CD14-positive monocyte (primary cell): ENCODE data around the gene AP1S2. TPM values are rescaled to one million over a fixed set of nuclear protein-coding genes. Genes with fewer than 3 reads are reported as not detected.

Experiments used
- DNase-seq, 3 donors: peaks; one replicate each; pipeline ENCODE4 v3.0.0-alpha.2; 2011 to 2022
- H2AFZ ChIP-seq: 2 replicates; pipeline ENCODE4 v1.6.0; 2012; ENCODE audit warnings: mild to moderate bottlenecking, low read depth, low read length, inconsistent platforms; ENCODE audit not compliant: insufficient read depth, poor library complexity, severe bottlenecking
- H3K27ac ChIP-seq, 2 donors: 1 replicate in 1 of 2; 2 replicates in 1 of 2; pipeline ENCODE4 v1.5.1; 2012 to 2013; ENCODE audit warnings: low read length in 2 of 2, control low read depth in 1 of 2, inconsistent platforms in 1 of 2, low read depth in 1 of 2, mild to moderate bottlenecking in 1 of 2
- H3K27me3 ChIP-seq, 2 donors: one replicate each; pipeline versions ENCODE4 v1.6.0 to v1.6.1; 2011 to 2013; ENCODE audit warnings: low read length in 2 of 2; ENCODE audit not compliant: control insufficient read depth in 2 of 2, insufficient read depth in 2 of 2
- H3K36me3 ChIP-seq, 2 donors: replicated peaks in 1 of 2; 1 replicate in 1 of 2; 2 replicates in 1 of 2; pipeline versions ENCODE4 v1.5.1 to v1.6.1; 2012 to 2013; ENCODE audit warnings: low read length in 2 of 2, control low read depth in 1 of 2, inconsistent platforms in 1 of 2, mild to moderate bottlenecking in 1 of 2; ENCODE audit not compliant: insufficient read depth in 2 of 2, control insufficient read depth in 1 of 2
- H3K4me1 ChIP-seq, 2 donors: 1 replicate in 1 of 2; 2 replicates in 1 of 2; pipeline versions ENCODE4 v1.5.1 to v1.6.1; 2012 to 2013; ENCODE audit warnings: low read length in 2 of 2, control low read depth in 1 of 2, inconsistent platforms in 1 of 2, mild to moderate bottlenecking in 1 of 2, moderate library complexity in 1 of 2; ENCODE audit not compliant: insufficient read depth in 2 of 2, control insufficient read depth in 1 of 2
- H3K4me2 ChIP-seq: replicated peaks from 2 replicates; pipeline ENCODE3; 2012; ENCODE audit warnings: low read length, moderate library complexity, mild to moderate bottlenecking; ENCODE audit not compliant: poor library complexity, severe bottlenecking; ENCODE audit errors: extremely low read depth
- H3K4me3 ChIP-seq, 3 experiments: fragments of 200-600 bp in 1 of 3; sonication (generic) in 1 of 3; replicated peaks in 1 of 3; 1 replicate in 2 of 3; 2 replicates in 1 of 3; pipeline ENCODE4 v1.5.1; 2011 to 2013; ENCODE audit warnings: low read length in 3 of 3, mild to moderate bottlenecking in 3 of 3, control low read depth in 2 of 3, low read depth in 2 of 3, inconsistent platforms in 1 of 3, moderate library complexity in 1 of 3
- H3K79me2 ChIP-seq: 2 replicates; pipeline ENCODE4 v1.6.0; 2012; ENCODE audit warnings: mild to moderate bottlenecking, control low read depth, inconsistent platforms, low read length, moderate library complexity; ENCODE audit not compliant: insufficient read depth
- H3K9ac ChIP-seq: 2 replicates; pipeline ENCODE4 v1.6.0; 2017; ENCODE audit warnings: low read length, mild to moderate bottlenecking; ENCODE audit not compliant: insufficient read depth, poor library complexity, severe bottlenecking
- H3K9me3 ChIP-seq, 2 donors: replicated peaks in 1 of 2; 1 replicate in 1 of 2; 2 replicates in 1 of 2; pipeline versions ENCODE4 v1.5.1 to v1.6.1; 2012 to 2013; ENCODE audit warnings: low read length in 2 of 2, control low read depth in 1 of 2; ENCODE audit not compliant: control insufficient read depth in 1 of 2, insufficient read depth in 1 of 2
- H4K20me1 ChIP-seq: 2 replicates; pipeline ENCODE4 v1.6.0; 2012; ENCODE audit warnings: mild to moderate bottlenecking, low read length, control low read depth, moderate library complexity; ENCODE audit not compliant: insufficient read depth
- H3K27ac Mint-ChIP-seq, 7 donors: one replicate each; pipeline ENCODE4 v1.8.0; 2020; ENCODE audit warnings: mild to moderate bottlenecking in 7 of 7, mixed read lengths in 7 of 7, moderate library complexity in 6 of 7, inconsistent platforms in 2 of 7
- H3K27me3 Mint-ChIP-seq, 3 donors: one replicate each; pipeline ENCODE4 v1.8.0; 2021 to 2022; ENCODE audit warnings: low read depth in 3 of 3, mild to moderate bottlenecking in 3 of 3, mixed read lengths in 3 of 3, moderate library complexity in 3 of 3, inconsistent platforms in 1 of 3
- H3K36me3 Mint-ChIP-seq, 2 donors: one replicate each; pipeline ENCODE4 v1.8.0; 2020; ENCODE audit warnings: mixed read lengths in 2 of 2, inconsistent platforms in 1 of 2, mild to moderate bottlenecking in 1 of 2
- H3K4me1 Mint-ChIP-seq: one replicate; pipeline ENCODE4 v1.8.0; 2020; ENCODE audit warnings: mild to moderate bottlenecking, mixed read lengths
- H3K4me3 Mint-ChIP-seq, 2 donors: one replicate each; pipeline ENCODE4 v1.8.0; 2020; ENCODE audit warnings: mild to moderate bottlenecking in 2 of 2, mixed read lengths in 2 of 2, moderate library complexity in 1 of 2
- H3K9me3 Mint-ChIP-seq, 7 donors: one replicate each; pipeline ENCODE4 v1.8.0; 2020 to 2022; ENCODE audit warnings: mixed read lengths in 7 of 7, mild to moderate bottlenecking in 6 of 7, moderate library complexity in 6 of 7, inconsistent platforms in 2 of 7
- WGBS: methylation state at CpG from one replicate; pipeline ENCODE4 v1.1.5; 2013; ENCODE audit warnings: missing lambda C conversion rate; ENCODE audit not compliant: insufficient coverage; 5-methylcytosine and 5-hydroxymethylcytosine counted together
- intact Hi-C, 2 donors: fragments of 100-400 bp; cut with micrococcal nuclease; formaldehyde crosslinking; loops; one replicate each; pipeline versions ENCODE4 v1.15.0 to v1.15.1; 2023
- polyA plus RNA-seq, 3 donors: library from polyadenylated mRNA; depleted of rRNA in 1 of 3; unstranded in 2 of 3; stranded (reverse) in 1 of 3; fragments of 300-500 nt in 2 of 3; fragments of >200 nt in 1 of 3; fragmentation: Illumina TruSeq in 2 of 3; gene quantifications; 1 replicate in 2 of 3; 2 replicates in 1 of 3; pipeline ENCODE4 v1.2.3, GENCODE V29; 2012 to 2021
- TF ChIP-seq, protein P1 (sequence below): fragments of 200-600 bp; IDR thresholded peaks from one replicate; pipeline ENCODE4 v1.8.0; 2022; ENCODE audit warnings: antibody characterized with exemption, mild to moderate bottlenecking

Gene AP1S2
- polyA plus RNA-seq, 3 donors: 155 to 851 (median 806) TPM

DNA sequence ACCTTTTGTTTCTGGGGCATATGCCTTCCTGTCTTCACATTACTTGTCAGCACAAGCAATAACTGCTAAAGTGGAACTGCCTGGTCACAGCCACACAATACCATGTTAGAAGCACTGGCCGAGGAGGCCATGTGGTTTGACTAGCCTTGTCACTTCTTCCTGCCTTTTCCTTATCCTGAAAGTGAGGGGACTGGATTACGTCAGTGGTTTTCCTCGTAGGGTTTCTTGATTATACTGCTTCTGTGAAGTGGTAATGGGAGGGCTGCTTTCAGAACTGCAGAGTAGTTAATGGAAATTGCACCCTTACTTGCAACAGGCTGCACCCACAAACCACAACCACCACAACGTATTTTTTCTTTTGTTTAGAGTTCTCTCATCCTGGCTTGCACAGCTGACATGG is 37.7 kb downstream of the AP1S2 start:
- Histone ChIP-seq H3K9ac (no peak overlapping the region), H4K20me1 (peaks cover 30% of the 10 kb centered on the region), H3K36me3 (peaks cover 72 to 99% of the 10 kb centered on the region in 2 donors), H2AFZ (no peak overlapping the region), H3K4me2 (no peak overlapping the region), H3K27me3 (no peaks in the 10 kb centered on the region), H3K27ac (peak overlapping the region in 1 of 2 donors; percentile 40), H3K4me1 (peaks cover 5 to 12% of the 10 kb centered on the region in 2 donors), H3K4me3 (no peak overlapping the region), H3K79me2 (peaks cover 6% of the 10 kb centered on the region), H3K9me3 (no peaks in the 10 kb centered on the region)
- Mint-ChIP-seq H3K9me3 (no peaks in the 10 kb centered on the region), H3K4me1 (peaks cover 12% of the 10 kb centered on the region), H3K36me3 (peaks cover 49 to 84% of the 10 kb centered on the region in 2 donors), H3K27me3 (peaks cover 0 to 5% (median 0%) of the 10 kb centered on the region in 3 donors), H3K4me3 (no peak overlapping the region), H3K27ac (peak overlapping the region in 2 of 7 donors; percentile 30 to 46)
- WGBS: no CpG with 5 or more reads among the region's 4 CpGs
- DNase-seq: no peak
- TF ChIP-seq, protein P1, sequence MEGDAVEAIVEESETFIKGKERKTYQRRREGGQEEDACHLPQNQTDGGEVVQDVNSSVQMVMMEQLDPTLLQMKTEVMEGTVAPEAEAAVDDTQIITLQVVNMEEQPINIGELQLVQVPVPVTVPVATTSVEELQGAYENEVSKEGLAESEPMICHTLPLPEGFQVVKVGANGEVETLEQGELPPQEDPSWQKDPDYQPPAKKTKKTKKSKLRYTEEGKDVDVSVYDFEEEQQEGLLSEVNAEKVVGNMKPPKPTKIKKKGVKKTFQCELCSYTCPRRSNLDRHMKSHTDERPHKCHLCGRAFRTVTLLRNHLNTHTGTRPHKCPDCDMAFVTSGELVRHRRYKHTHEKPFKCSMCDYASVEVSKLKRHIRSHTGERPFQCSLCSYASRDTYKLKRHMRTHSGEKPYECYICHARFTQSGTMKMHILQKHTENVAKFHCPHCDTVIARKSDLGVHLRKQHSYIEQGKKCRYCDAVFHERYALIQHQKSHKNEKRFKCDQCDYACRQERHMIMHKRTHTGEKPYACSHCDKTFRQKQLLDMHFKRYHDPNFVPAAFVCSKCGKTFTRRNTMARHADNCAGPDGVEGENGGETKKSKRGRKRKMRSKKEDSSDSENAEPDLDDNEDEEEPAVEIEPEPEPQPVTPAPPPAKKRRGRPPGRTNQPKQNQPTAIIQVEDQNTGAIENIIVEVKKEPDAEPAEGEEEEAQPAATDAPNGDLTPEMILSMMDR: no peak
- intact Hi-C loops: no loop called here

DNA sequence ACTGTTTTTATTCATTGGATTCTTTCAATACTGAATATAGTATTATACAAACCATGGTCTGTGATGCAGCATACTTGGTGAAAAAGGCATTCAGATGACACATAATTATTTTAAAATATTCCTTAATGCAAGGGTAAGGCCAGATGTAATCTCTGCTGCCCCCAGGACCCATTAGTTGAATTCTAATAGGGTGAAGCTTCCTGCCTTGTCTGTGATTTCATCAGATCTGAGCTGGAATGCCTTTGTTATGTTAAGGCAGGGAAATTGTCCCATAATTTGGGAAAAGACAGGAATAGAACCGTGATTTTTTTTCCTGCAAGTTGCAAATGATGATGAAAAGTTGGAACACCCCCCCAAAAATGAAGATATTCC is 38.2 kb downstream of the AP1S2 start:
- TF ChIP-seq, protein P1: no peak
- no peak overlapping the region for H3K4me2 ChIP-seq
- H3K4me3 ChIP-seq: no peak overlapping the region
- peaks cover 12% of the 10 kb centered on the region for H3K4me1 Mint-ChIP-seq
- H3K4me3 Mint-ChIP-seq: no peak overlapping the region
- H3K27ac Mint-ChIP-seq: no peak overlapping the region
- H3K9ac ChIP-seq: no peak overlapping the region
- H3K27me3 ChIP-seq: no peaks in the 10 kb centered on the region
- peaks cover 5 to 12% of the 10 kb centered on the region in 2 donors for H3K4me1 ChIP-seq
- intact Hi-C loops: no loop called here
- WGBS: no CpG with 5 or more reads among the region's 1 CpG
- no peaks in the 10 kb centered on the region for H3K9me3 Mint-ChIP-seq
- peaks cover 49 to 85% of the 10 kb centered on the region in 2 donors for H3K36me3 Mint-ChIP-seq
- H3K79me2 ChIP-seq: peaks cover 6% of the 10 kb centered on the region
- H3K27me3 Mint-ChIP-seq: peaks cover 0 to 8% (median 0%) of the 10 kb centered on the region in 3 donors
- no peaks in the 10 kb centered on the region for H3K9me3 ChIP-seq
- H2AFZ ChIP-seq: no peak overlapping the region
- H3K36me3 ChIP-seq: peaks cover 72 to 99% of the 10 kb centered on the region in 2 donors
- H4K20me1 ChIP-seq: peaks cover 30% of the 10 kb centered on the region
- peak overlapping the region in 1 of 2 donors; percentile 59 for H3K27ac ChIP-seq
- DNase-seq: no peak
